ENCODE data around the gene ZSWIM3. TPM values are rescaled to one million over a fixed set of nuclear protein-coding genes. Genes with fewer than 3 reads are reported as not detected.

The ZSWIM3 gene
- total and polyA plus RNA-seq, 2 of the 13 experiments (the other 11 are each of a cell fraction or from before 2014, with no cell fraction given) = 5.2 to 5.8 TPM

GRCh38 chr20:45857114-45857881 lies at the start of gene ZSWIM3, which contains the start of gene ACOT8 (continued):
- TF ChIP-seq ZNF276 (CRISPR knock-in tag; IDR thresholded peaks at IDR 0.05; ENCODE audit: low read depth) = no peak
- TF ChIP-seq ZFP37 (CRISPR knock-in tag; IDR thresholded peaks at IDR 0.05; ENCODE audit: borderline replicate concordance) = no peak
- TF ChIP-seq MLX (CRISPR knock-in tag; IDR thresholded peaks at IDR 0.05) = peak; percentile 65
- no peak for TF ChIP-seq BRF2 (CRISPR knock-in tag; IDR thresholded peaks at IDR 0.05)
- TF ChIP-seq GRHL1 (CRISPR knock-in tag; conservative IDR thresholded peaks at IDR 0.05) = no peak
- no peak for TF ChIP-seq HNRNPK (IDR thresholded peaks at IDR 0.05; ENCODE audit: low read depth, low read length, poor library complexity, severe bottlenecking)
- no peak for TF ChIP-seq CENPBD1 (CRISPR knock-in tag; IDR thresholded peaks at IDR 0.05; ENCODE audit: borderline replicate concordance, low read depth)
- TF ChIP-seq JUNB (CRISPR knock-in tag; IDR thresholded peaks at IDR 0.05; ENCODE audit: borderline replicate concordance) = no peak
- TF ChIP-seq ZEB1 (IDR thresholded peaks at IDR 0.05; ENCODE audit: insufficient replicate concordance, low read depth) = peak; percentile 81
- TF ChIP-seq PAWR (CRISPR knock-in tag; IDR thresholded peaks at IDR 0.05; ENCODE audit: borderline replicate concordance) = no peak
- no peak for TF ChIP-seq GZF1 (CRISPR knock-in tag; IDR thresholded peaks at IDR 0.05)
- no peak for TF ChIP-seq ZNF782 (CRISPR knock-in tag; IDR thresholded peaks at IDR 0.05; ENCODE audit: borderline replicate concordance)
- TF ChIP-seq CBFB (CRISPR knock-in tag; IDR thresholded peaks at IDR 0.05) = peak; percentile 73
- TF ChIP-seq HNRNPLL (IDR thresholded peaks at IDR 0.05; ENCODE audit: low read depth, low read length, poor library complexity, severe bottlenecking) = peak; percentile 75
- 0 out of 2 replicates have a peak, but pooled peaks have one; percentile 22 for TF ChIP-seq GMEB2 (CRISPR knock-in tag; IDR thresholded peaks at IDR 0.05; ENCODE audit: low read depth)
- TF ChIP-seq ZNF775 (CRISPR knock-in tag; IDR thresholded peaks at IDR 0.05; ENCODE audit: borderline replicate concordance) = no peak
- TF ChIP-seq SMAD9 (CRISPR knock-in tag; IDR thresholded peaks at IDR 0.05) = 0 out of 2 replicates have a peak, but pooled peaks have one; percentile 86
- TF ChIP-seq ZNF180 (CRISPR knock-in tag; IDR thresholded peaks at IDR 0.05; ENCODE audit: borderline replicate concordance, low read depth) = no peak
- TF ChIP-seq TBL1XR1 (IDR thresholded peaks at IDR 0.05; ENCODE audit: borderline replicate concordance, low read length, partially characterized antibody) = no peak
- TF ChIP-seq EP300 (IDR thresholded peaks at IDR 0.05; ENCODE audit: low read depth in 2 of 2, low read length in 2 of 2) = peak in 1 of 2 experiments; percentile 41; a peak in 1 of 4 replicates
- TF ChIP-seq EP300 (CRISPR knock-in tag; IDR thresholded peaks at IDR 0.05; ENCODE audit: borderline replicate concordance) = 0 out of 2 replicates have a peak, but pooled peaks have one; percentile 44

All from HepG2 (cell line).